Esophagus muscularis mucosa (tissue), 4 donors: ENCODE data around the gene GCN1.

Source experiments
- CTCF ChIP-seq, 3 experiments: fragments of 200-600 bp in 2 of 3; fragments of 450-650 bp in 1 of 3; sonication (generic) in 2 of 3; IDR thresholded peaks; one replicate each; pipeline ENCODE4 v1.5.1; 2017 to 2019; ENCODE audit warnings: antibody characterized with exemption in 3 of 3, mild to moderate bottlenecking in 2 of 3, moderate library complexity in 1 of 3
- EP300 ChIP-seq: sonication (generic); formaldehyde crosslinking; IDR thresholded peaks from one replicate; pipeline ENCODE4 v1.6.1; 2017; ENCODE audit warnings: antibody characterized with exemption
- POLR2A ChIP-seq: fragments of 450-650 bp; IDR thresholded peaks from one replicate; pipeline ENCODE4 v1.6.1; 2017; ENCODE audit warnings: antibody characterized with exemption, moderate library complexity, mild to moderate bottlenecking, low read depth

GRCh38 chr12:120225852-120226640 is 31.5 kb upstream of the GCN1 start:
- no peak for TF ChIP-seq POLR2A
- no peak for TF ChIP-seq CTCF (IDR thresholded peaks at IDR 0.05)
- no peak for TF ChIP-seq EP300
